ENCODE results near the gene LMX1B. TPM values are rescaled to one million over a fixed set of nuclear protein-coding genes. Genes with fewer than 3 reads are reported as not detected.

The LMX1B gene
- total RNA-seq, 2 donors from 2014 or later, result 0.13 TPM; not detected in 1

GRCh38 chr9:126688617-126689016 lies 74.9 kb downstream of the LMX1B start:
- no peak for TF ChIP-seq CTCF (IDR thresholded peaks at IDR 0.05)
- intact Hi-C loops (cut with DNase I), result no loop called here
- H3K27me3 ChIP-seq, result peaks cover 52% of the 10 kb centered on the region

GRCh38 chr9:126689027-126689825 lies 75.5 kb downstream of the LMX1B start:
- intact Hi-C loops (cut with DNase I), result no loop called here
- no peak for TF ChIP-seq CTCF (IDR thresholded peaks at IDR 0.05)
- Histone ChIP-seq H3K4me1 (no peaks in the 10 kb centered on the region), H3K9ac (ENCODE audit: low read depth in 2 of 2, low read length in 2 of 2) (no peak overlapping the region), H3K36me3 (no peaks in the 10 kb centered on the region), H3K27ac (no peak overlapping the region), H3K9me3 (no peaks in the 10 kb centered on the region), H3K27me3 (peaks cover 46% of the 10 kb centered on the region), H3K4me3 (no peak overlapping the region)
- DNase-seq, result no peak

More at GRCh38 chr9:126688617-126689016, 74.9 kb downstream of the LMX1B start:
- Histone ChIP-seq H3K4me1 (no peaks in the 10 kb centered on the region), H3K27ac (no peak overlapping the region), H3K9me3 (no peaks in the 10 kb centered on the region), H3K9ac (ENCODE audit: low read depth in 2 of 2, low read length in 2 of 2) (no peak overlapping the region), H3K36me3 (no peaks in the 10 kb centered on the region), H3K4me3 (no peak overlapping the region)
- no peak for DNase-seq

DNA sequence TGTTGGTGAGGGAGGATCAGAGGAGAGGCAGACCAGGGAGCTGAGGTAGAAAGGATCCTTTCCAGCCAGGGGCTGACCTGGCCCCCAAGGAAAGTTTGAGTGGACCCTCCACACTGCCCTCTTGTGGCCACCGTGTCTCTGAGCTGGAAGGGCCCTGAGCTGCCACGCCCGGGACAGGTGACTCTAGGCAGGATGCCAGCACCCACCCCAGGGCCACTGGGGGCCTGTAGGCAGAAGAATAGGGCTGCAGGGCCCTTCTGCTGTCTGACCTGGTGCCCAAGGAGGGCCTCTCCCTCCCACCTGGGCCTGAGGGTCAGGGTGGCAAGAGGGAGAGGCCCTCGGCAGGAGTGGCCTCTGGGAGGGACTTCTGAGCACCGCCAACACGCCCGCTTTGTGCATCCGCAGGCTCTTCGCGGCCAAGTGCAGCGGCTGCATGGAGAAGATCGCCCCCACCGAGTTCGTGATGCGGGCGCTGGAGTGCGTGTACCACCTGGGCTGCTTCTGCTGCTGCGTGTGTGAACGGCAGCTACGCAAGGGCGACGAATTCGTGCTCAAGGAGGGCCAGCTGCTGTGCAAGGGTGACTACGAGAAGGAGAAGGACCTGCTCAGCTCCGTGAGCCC lies 76.8 kb downstream of the LMX1B start:
- DNase-seq, result peak; percentile 64
- Histone ChIP-seq H3K4me3 (no peak overlapping the region), H3K27me3 (peaks cover 35% of the 10 kb centered on the region), H3K36me3 (no peaks in the 10 kb centered on the region), H3K9ac (ENCODE audit: low read depth in 2 of 2, low read length in 2 of 2) (no peak overlapping the region), H3K4me1 (no peaks in the 10 kb centered on the region), H3K27ac (no peak overlapping the region), H3K9me3 (no peaks in the 10 kb centered on the region)
- TF ChIP-seq CTCF (IDR thresholded peaks at IDR 0.05), result peak; percentile 52
- intact Hi-C loops (cut with DNase I), result loop anchor here (5.0 kb wide), 1 partner anchor 78 kb away; the partner anchor contains the start of gene LMX1B

GRCh38 chr9:126692041-126692758 lies 78.5 kb downstream of the LMX1B start:
- no peaks in the 10 kb centered on the region for H3K9me3 ChIP-seq
- no peak for TF ChIP-seq CTCF (IDR thresholded peaks at IDR 0.05)
- intact Hi-C loops (cut with DNase I), result loop anchor here (5.0 kb wide), 1 partner anchor 80 kb away; the partner anchor contains the start of gene LMX1B
- H3K36me3 ChIP-seq, result no peaks in the 10 kb centered on the region
- H3K27me3 ChIP-seq, result peaks cover 26% of the 10 kb centered on the region
- H3K9ac ChIP-seq (ENCODE audit: low read depth in 2 of 2, low read length in 2 of 2), result no peak overlapping the region
- H3K4me3 ChIP-seq, result no peak overlapping the region
- H3K4me1 ChIP-seq, result no peaks in the 10 kb centered on the region
- H3K27ac ChIP-seq, result no peak overlapping the region
- DNase-seq, result no peak

DNA sequence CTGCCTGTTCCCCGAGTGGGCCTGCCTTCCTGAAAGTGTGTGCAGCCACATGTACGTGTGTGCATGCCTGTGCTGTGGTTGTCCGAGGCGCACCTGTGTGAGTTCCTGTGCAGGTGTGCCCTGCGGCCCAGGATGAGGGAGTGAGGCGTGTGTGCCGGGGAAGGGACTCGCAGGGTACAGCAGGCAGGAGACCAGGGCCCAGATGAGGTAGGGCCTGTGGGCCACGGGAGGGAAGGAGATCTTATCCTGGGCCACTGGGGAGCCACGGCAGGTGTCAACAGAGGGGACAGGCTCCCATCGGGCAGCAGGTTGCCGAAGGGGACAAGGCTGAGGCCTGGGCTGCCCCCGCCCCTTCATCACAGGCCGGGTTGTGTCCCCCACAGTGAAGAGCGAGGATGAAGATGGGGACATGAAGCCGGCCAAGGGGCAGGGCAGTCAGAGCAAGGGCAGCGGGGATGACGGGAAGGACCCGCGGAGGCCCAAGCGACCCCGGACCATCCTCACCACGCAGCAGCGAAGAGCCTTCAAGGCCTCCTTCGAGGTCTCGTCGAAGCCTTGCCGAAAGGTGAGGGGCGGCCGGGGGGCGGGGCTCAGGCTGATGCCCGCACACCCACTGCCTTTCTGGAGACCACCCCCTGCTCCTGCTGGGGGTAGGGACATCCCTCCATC lies 79.2 kb downstream of the LMX1B start:
- TF ChIP-seq CTCF (IDR thresholded peaks at IDR 0.05), result no peak
- Histone ChIP-seq H3K27ac (no peak overlapping the region), H3K4me3 (no peak overlapping the region), H3K9ac (ENCODE audit: low read depth in 2 of 2, low read length in 2 of 2) (no peak overlapping the region), H3K9me3 (no peaks in the 10 kb centered on the region), H3K4me1 (no peaks in the 10 kb centered on the region), H3K36me3 (no peaks in the 10 kb centered on the region), H3K27me3 (peaks cover 21% of the 10 kb centered on the region)
- intact Hi-C loops (cut with DNase I), result loop anchor here (5.0 kb wide), 1 partner anchor 81 kb away; the partner anchor contains the start of gene LMX1B
- DNase-seq, result no peak
